ENCODE data around the gene DENND1A. TPM values are rescaled to one million over a fixed set of nuclear protein-coding genes. Genes with fewer than 3 reads are reported as not detected.

The DENND1A gene
- total RNA-seq, 1 experiment from 2014 or later = 42.5 TPM

DNA sequence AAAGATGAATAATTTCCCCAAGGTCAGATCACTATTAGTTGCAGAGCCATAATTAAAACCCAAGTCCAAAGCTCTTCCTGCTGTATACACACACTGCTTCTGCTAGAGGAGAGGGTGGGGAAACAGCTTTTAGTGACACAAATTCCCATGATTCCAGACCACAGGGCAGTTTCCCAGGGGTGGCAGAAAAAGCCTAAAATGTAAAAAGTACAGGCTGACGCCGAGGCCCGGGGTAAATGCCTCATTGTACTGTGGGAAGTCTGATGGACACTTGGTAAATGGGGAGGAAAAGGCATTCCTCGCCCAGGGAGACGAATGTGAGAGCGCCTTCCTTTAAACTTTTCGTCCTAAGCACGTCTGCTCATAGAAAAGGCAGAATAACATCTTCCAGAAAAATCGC lies 65.7 kb downstream of the DENND1A start:
- no peaks in the 10 kb centered on the region for H3K9me3 Mint-ChIP-seq (ENCODE audit: unreplicated experiment)
- BruUV-seq (replicated peaks) = no TSS peak
- no peak overlapping the region for H3K4me3 Mint-ChIP-seq (ENCODE audit: unreplicated experiment)
- no peaks in the 10 kb centered on the region for H3K4me1 Mint-ChIP-seq (ENCODE audit: insufficient read depth, unreplicated experiment)
- H3K27ac Mint-ChIP-seq (ENCODE audit: low read depth, unreplicated experiment) = no peak overlapping the region
- POLR2A ChIA-PET = no interaction called here
- intact Hi-C loops (cut with micrococcal nuclease) = no loop called here
- TF ChIP-seq, protein P1, sequence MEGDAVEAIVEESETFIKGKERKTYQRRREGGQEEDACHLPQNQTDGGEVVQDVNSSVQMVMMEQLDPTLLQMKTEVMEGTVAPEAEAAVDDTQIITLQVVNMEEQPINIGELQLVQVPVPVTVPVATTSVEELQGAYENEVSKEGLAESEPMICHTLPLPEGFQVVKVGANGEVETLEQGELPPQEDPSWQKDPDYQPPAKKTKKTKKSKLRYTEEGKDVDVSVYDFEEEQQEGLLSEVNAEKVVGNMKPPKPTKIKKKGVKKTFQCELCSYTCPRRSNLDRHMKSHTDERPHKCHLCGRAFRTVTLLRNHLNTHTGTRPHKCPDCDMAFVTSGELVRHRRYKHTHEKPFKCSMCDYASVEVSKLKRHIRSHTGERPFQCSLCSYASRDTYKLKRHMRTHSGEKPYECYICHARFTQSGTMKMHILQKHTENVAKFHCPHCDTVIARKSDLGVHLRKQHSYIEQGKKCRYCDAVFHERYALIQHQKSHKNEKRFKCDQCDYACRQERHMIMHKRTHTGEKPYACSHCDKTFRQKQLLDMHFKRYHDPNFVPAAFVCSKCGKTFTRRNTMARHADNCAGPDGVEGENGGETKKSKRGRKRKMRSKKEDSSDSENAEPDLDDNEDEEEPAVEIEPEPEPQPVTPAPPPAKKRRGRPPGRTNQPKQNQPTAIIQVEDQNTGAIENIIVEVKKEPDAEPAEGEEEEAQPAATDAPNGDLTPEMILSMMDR (IDR thresholded peaks at IDR 0.05; ENCODE audit: unreplicated experiment) = no peak
- no peaks in the 10 kb centered on the region for H3K36me3 Mint-ChIP-seq (ENCODE audit: insufficient read depth, unreplicated experiment)
- CTCF ChIA-PET = no interaction called here
- no peaks in the 10 kb centered on the region for H3K27me3 Mint-ChIP-seq (ENCODE audit: insufficient read depth, unreplicated experiment)
- no peak for DNase-seq (ENCODE audit: unreplicated experiment)

DNA sequence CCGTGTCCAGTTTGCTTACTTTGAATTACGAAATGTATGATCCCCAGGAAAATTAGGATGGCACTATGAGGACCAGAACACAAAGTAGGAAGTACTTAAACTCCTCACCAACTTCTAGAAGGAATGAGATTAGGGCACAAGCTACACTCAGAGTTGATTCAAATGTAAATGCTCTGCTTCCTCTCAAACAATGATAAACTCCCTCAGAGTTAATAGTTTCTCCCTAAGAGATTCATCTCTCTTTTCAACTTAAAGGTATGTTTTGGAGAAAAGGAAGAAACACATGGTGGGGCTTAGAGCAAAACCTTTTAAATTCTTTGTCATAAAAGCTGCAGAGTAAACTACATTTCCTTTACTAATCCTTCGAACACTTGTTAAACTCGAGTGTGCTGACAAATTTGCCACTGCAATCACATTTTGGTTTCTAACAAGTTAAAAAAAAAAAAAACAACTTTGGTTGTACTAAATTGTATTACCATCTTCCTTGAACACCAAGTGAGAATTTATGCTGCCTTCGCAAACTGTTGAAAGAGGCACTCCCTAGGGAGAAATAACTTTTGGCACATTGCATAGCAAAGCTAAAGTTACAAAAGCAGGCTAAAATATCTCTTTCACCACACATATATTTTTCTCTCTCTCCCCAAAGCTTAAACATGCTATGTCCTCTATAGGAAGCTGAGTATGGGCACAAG lies 66.6 kb downstream of the DENND1A start:
- BruUV-seq (replicated peaks) = no TSS peak
- Mint-ChIP-seq H3K4me1 (ENCODE audit: insufficient read depth, unreplicated experiment) (no peaks in the 10 kb centered on the region), H3K27ac (ENCODE audit: low read depth, unreplicated experiment) (no peak overlapping the region), H3K4me3 (ENCODE audit: unreplicated experiment) (no peak overlapping the region), H3K27me3 (ENCODE audit: insufficient read depth, unreplicated experiment) (no peaks in the 10 kb centered on the region), H3K9me3 (ENCODE audit: unreplicated experiment) (no peaks in the 10 kb centered on the region), H3K36me3 (ENCODE audit: insufficient read depth, unreplicated experiment) (no peaks in the 10 kb centered on the region)
- TF ChIP-seq, protein P1 (IDR thresholded peaks at IDR 0.05; ENCODE audit: unreplicated experiment) = no peak
- intact Hi-C loops (cut with micrococcal nuclease) = no loop called here
- ChIA-PET CTCF (interaction anchor here (0.6 kb wide), 1 partner anchor 22 kb away, joined by 3 read pairs; no protein-coding TSS in a partner anchor), POLR2A (interaction anchor here (0.6 kb wide), 1 partner anchor 120 kb away, joined by 3 read pairs; no protein-coding TSS in a partner anchor)
- DNase-seq (ENCODE audit: unreplicated experiment) = no peak

DNA sequence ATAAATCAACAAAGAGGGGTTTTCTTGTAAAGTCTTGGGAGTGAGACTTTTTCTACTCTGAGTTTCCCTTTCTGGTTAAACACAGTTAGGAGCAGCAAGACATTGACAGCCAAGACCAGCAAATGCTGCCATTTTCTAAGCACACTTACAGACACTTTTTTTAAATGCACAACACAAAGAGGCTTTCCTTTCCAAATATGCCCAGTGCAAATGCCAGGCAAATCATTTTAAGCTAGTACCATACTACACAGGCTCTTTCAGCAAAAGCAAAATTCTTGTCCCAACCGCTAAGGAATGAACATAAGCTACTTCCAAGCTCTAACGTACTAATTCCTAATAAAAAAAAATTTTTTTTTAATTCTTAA lies 68.2 kb downstream of the DENND1A start:
- ChIA-PET POLR2A (interaction anchor here (0.8 kb wide), 1 partner anchor 9 kb away, joined by 4 read pairs; no protein-coding TSS in a partner anchor), CTCF (interaction anchor here (0.6 kb wide), 1 partner anchor 446 kb away, joined by 3 read pairs; no protein-coding TSS in a partner anchor)
- TF ChIP-seq, protein P1 (IDR thresholded peaks at IDR 0.05; ENCODE audit: unreplicated experiment) = no peak
- BruUV-seq (replicated peaks) = no TSS peak
- no peaks in the 10 kb centered on the region for H3K27me3 Mint-ChIP-seq (ENCODE audit: insufficient read depth, unreplicated experiment)
- H3K9me3 Mint-ChIP-seq (ENCODE audit: unreplicated experiment) = peaks cover under 1% of the 10 kb centered on the region
- DNase-seq (ENCODE audit: unreplicated experiment) = no peak
- no peak overlapping the region for H3K27ac Mint-ChIP-seq (ENCODE audit: low read depth, unreplicated experiment)
- H3K4me1 Mint-ChIP-seq (ENCODE audit: insufficient read depth, unreplicated experiment) = no peaks in the 10 kb centered on the region
- H3K36me3 Mint-ChIP-seq (ENCODE audit: insufficient read depth, unreplicated experiment) = no peaks in the 10 kb centered on the region
- intact Hi-C loops (cut with micrococcal nuclease) = no loop called here
- H3K4me3 Mint-ChIP-seq (ENCODE audit: unreplicated experiment) = no peak overlapping the region

DNA sequence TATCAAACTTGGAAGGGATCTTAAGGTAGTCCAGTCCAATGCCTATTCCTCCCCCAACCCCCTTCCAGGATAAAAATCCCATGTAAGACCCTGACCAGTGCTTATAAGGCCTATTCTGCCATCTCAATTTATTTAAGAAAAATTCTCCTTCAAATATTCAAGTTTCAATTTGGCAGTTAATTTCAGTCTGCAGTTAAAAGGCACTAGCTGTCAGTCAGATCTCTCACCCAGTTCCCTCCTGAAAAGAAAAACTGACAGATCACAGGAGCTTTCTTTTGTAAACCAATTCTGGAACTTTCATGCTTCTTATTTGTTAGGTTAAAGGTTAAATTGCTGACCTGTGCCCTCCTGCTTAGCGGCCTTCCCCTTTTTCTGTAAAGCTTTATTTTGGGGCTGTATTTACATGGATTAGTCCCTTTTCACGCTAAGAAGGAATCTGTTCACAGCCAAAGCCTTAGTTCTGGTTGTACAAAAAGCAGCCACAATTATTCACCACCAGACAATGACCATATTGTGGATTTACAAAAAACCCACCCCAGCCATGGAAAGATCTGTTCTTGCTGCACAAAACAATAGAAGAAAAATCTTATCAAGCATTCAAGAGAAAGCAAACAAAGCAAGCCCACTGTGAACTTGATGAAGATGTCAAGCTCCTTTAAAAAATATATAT lies 68.7 kb downstream of the DENND1A start:
- no peak for DNase-seq (ENCODE audit: unreplicated experiment)
- CTCF ChIA-PET = interaction anchor here (0.6 to 1.7 kb wide), 2 partner anchors 7 to 446 kb away, joined by 3 to 6 read pairs; no protein-coding TSS in a partner anchor
- no TSS peak for BruUV-seq (replicated peaks)
- POLR2A ChIA-PET = interaction anchor here (0.6 to 0.8 kb wide), 2 partner anchors 10 to 54 kb away, joined by 3 to 4 read pairs; no protein-coding TSS in a partner anchor
- H3K27me3 Mint-ChIP-seq (ENCODE audit: insufficient read depth, unreplicated experiment) = no peaks in the 10 kb centered on the region
- H3K4me3 Mint-ChIP-seq (ENCODE audit: unreplicated experiment) = no peak overlapping the region
- intact Hi-C loops (cut with micrococcal nuclease) = no loop called here
- no peaks in the 10 kb centered on the region for H3K4me1 Mint-ChIP-seq (ENCODE audit: insufficient read depth, unreplicated experiment)
- H3K27ac Mint-ChIP-seq (ENCODE audit: low read depth, unreplicated experiment) = no peak overlapping the region
- H3K9me3 Mint-ChIP-seq (ENCODE audit: unreplicated experiment) = peaks cover 6% of the 10 kb centered on the region
- no peaks in the 10 kb centered on the region for H3K36me3 Mint-ChIP-seq (ENCODE audit: insufficient read depth, unreplicated experiment)
- TF ChIP-seq, protein P1 (IDR thresholded peaks at IDR 0.05; ENCODE audit: unreplicated experiment) = no peak
